ENCODE results near the gene BLMH. TPM values are rescaled to one million over a fixed set of nuclear protein-coding genes. Genes with fewer than 3 reads are reported as not detected.

Gene BLMH
- total RNA-seq, 1 experiment from 2014 or later, result 33.7 TPM

GRCh38 chr17:30308406-30308805, 16.7 kb upstream of the BLMH start:
- intact Hi-C loops (cut with micrococcal nuclease; ENCODE audit: unreplicated experiment), result no loop called here
- H3K4me3 Mint-ChIP-seq (ENCODE audit: low read depth, unreplicated experiment), result no peak overlapping the region
- H3K36me3 Mint-ChIP-seq (ENCODE audit: insufficient read depth, unreplicated experiment), result no peaks in the 10 kb centered on the region
- DNase-seq, result no peak
- no TSS peak for BruUV-seq (replicated peaks)
- no peaks in the 10 kb centered on the region for H3K4me1 Mint-ChIP-seq (ENCODE audit: low read depth, unreplicated experiment)
- no peak overlapping the region for H3K27ac Mint-ChIP-seq (ENCODE audit: unreplicated experiment)
- CTCF ChIA-PET, result interaction anchor here (0.6 kb wide), 1 partner anchor 123 kb away, joined by 3 read pairs; no protein-coding TSS in a partner anchor
- no peak for TF ChIP-seq CTCF (IDR thresholded peaks at IDR 0.05; ENCODE audit: unreplicated experiment)
- H3K9me3 Mint-ChIP-seq (ENCODE audit: low read depth, unreplicated experiment), result no peaks in the 10 kb centered on the region
- no peaks in the 10 kb centered on the region for H3K27me3 Mint-ChIP-seq (ENCODE audit: unreplicated experiment)

- no peaks in the 10 kb centered on the region for H3K27me3 Mint-ChIP-seq (ENCODE audit: unreplicated experiment)
- no peak overlapping the region for H3K4me3 Mint-ChIP-seq (ENCODE audit: low read depth, unreplicated experiment)
- H3K9me3 Mint-ChIP-seq (ENCODE audit: low read depth, unreplicated experiment), result peaks cover 5% of the 10 kb centered on the region
- CTCF ChIA-PET, result interaction anchor here (0.7 kb wide), 1 partner anchor 13 kb away, joined by 3 read pairs; the partner anchor contains the start of gene BLMH
- no peak for TF ChIP-seq CTCF (IDR thresholded peaks at IDR 0.05; ENCODE audit: unreplicated experiment)
- DNase-seq, result no peak
- H3K27ac Mint-ChIP-seq (ENCODE audit: unreplicated experiment), result no peak overlapping the region
- intact Hi-C loops (cut with micrococcal nuclease; ENCODE audit: unreplicated experiment), result no loop called here
- BruUV-seq (replicated peaks), result no TSS peak
- H3K4me1 Mint-ChIP-seq (ENCODE audit: low read depth, unreplicated experiment), result no peaks in the 10 kb centered on the region
- H3K36me3 Mint-ChIP-seq (ENCODE audit: insufficient read depth, unreplicated experiment), result no peaks in the 10 kb centered on the region
Observed at GRCh38 chr17:30304778-30305177, 13.0 kb upstream of the BLMH start.

- peak; percentile 4 for DNase-seq
- no peak overlapping the region for H3K27ac Mint-ChIP-seq (ENCODE audit: unreplicated experiment)
- no peaks in the 10 kb centered on the region for H3K36me3 Mint-ChIP-seq (ENCODE audit: insufficient read depth, unreplicated experiment)
- H3K4me3 Mint-ChIP-seq (ENCODE audit: low read depth, unreplicated experiment), result no peak overlapping the region
- no peak for TF ChIP-seq CTCF (IDR thresholded peaks at IDR 0.05; ENCODE audit: unreplicated experiment)
- H3K4me1 Mint-ChIP-seq (ENCODE audit: low read depth, unreplicated experiment), result no peaks in the 10 kb centered on the region
- BruUV-seq (replicated peaks), result no TSS peak
- no peaks in the 10 kb centered on the region for H3K27me3 Mint-ChIP-seq (ENCODE audit: unreplicated experiment)
- peaks cover 5% of the 10 kb centered on the region for H3K9me3 Mint-ChIP-seq (ENCODE audit: low read depth, unreplicated experiment)
- CTCF ChIA-PET, result no interaction called here
- intact Hi-C loops (cut with micrococcal nuclease; ENCODE audit: unreplicated experiment), result no loop called here
Observed at GRCh38 chr17:30302241-30302640, 10.5 kb upstream of the BLMH start.

GRCh38 chr17:30300818-30301217, 9.1 kb upstream of the BLMH start:
- no peaks in the 10 kb centered on the region for H3K36me3 Mint-ChIP-seq (ENCODE audit: insufficient read depth, unreplicated experiment)
- H3K27ac Mint-ChIP-seq (ENCODE audit: unreplicated experiment), result no peak overlapping the region
- no peaks in the 10 kb centered on the region for H3K4me1 Mint-ChIP-seq (ENCODE audit: low read depth, unreplicated experiment)
- intact Hi-C loops (cut with micrococcal nuclease; ENCODE audit: unreplicated experiment), result no loop called here
- DNase-seq, result no peak
- CTCF ChIA-PET, result no interaction called here
- no peaks in the 10 kb centered on the region for H3K27me3 Mint-ChIP-seq (ENCODE audit: unreplicated experiment)
- no peak overlapping the region for H3K4me3 Mint-ChIP-seq (ENCODE audit: low read depth, unreplicated experiment)
- TF ChIP-seq CTCF (IDR thresholded peaks at IDR 0.05; ENCODE audit: unreplicated experiment), result no peak
- BruUV-seq (replicated peaks), result no TSS peak
- H3K9me3 Mint-ChIP-seq (ENCODE audit: low read depth, unreplicated experiment), result peaks cover 5% of the 10 kb centered on the region
